H1 (cell line): Measurements from ENCODE around the gene KCNA10. TPM values are rescaled to one million over a fixed set of nuclear protein-coding genes. Genes with fewer than 3 reads are reported as not detected.

ENCODE experiments used
- BCL11A ChIP-seq, 2 experiments: IDR thresholded peaks; one replicate each; pipeline ENCODE4 v1.6.1; 2011; ENCODE audit warnings: low read depth in 2 of 2, low read length in 2 of 2, mild to moderate bottlenecking in 2 of 2
- JUN ChIP-seq: IDR thresholded peaks from 2 replicates; pipeline ENCODE4 v1.6.1; 2011; ENCODE audit warnings: low read depth, mild to moderate bottlenecking, improper control_type of control experiment, low read length
- JUND ChIP-seq: IDR thresholded peaks from 2 replicates; pipeline ENCODE4 v1.6.1; 2011; ENCODE audit warnings: mild to moderate bottlenecking, improper control_type of control experiment, low read length
- POLR2AphosphoS5 ChIP-seq: IDR thresholded peaks from 2 replicates; pipeline ENCODE4 v1.6.1; 2011; ENCODE audit warnings: low read depth, low read length
- RBBP5 ChIP-seq: IDR thresholded peaks from 2 replicates; pipeline ENCODE4 v1.7.1; 2012; ENCODE audit warnings: low read depth, mild to moderate bottlenecking, inconsistent platforms, low read length, moderate library complexity, borderline replicate concordance
- RFX5 ChIP-seq: IDR thresholded peaks from 2 replicates; pipeline ENCODE4 v1.6.1; 2011; ENCODE audit warnings: low read depth, low read length, improper control_type of control experiment, borderline replicate concordance
- TAF1 ChIP-seq: IDR thresholded peaks from 2 replicates; pipeline ENCODE4 v1.6.1; 2011; ENCODE audit warnings: mild to moderate bottlenecking, low read depth, low read length
- TBP ChIP-seq: IDR thresholded peaks from 2 replicates; pipeline ENCODE4 v1.6.1; 2011; ENCODE audit warnings: low read depth, low read length, improper control_type of control experiment
- ZNF274 ChIP-seq: IDR thresholded peaks from 2 replicates; pipeline ENCODE4 v1.7.0; 2012; ENCODE audit warnings: low read length, borderline replicate concordance; ENCODE audit errors: extremely low read depth
- polyA plus RNA-seq, 7 experiments: library from polyadenylated mRNA; depleted of rRNA in 3 of 7; stranded (reverse) in 5 of 7; unstranded in 2 of 7; fragments of >200 nt in 5 of 7; fragments of 200-250 nt in 2 of 7; gene quantifications; 1 replicate in 5 of 7; 2 replicates in 1 of 7; 4 replicates in 1 of 7; pipeline versions ENCODE4 v1.2.1 to v1.2.3, GENCODE V29; 2011 to 2013; ENCODE audit warnings: missing spikeins in 2 of 7, mixed read lengths in 2 of 7
- total RNA-seq: library from RNA; stranded (reverse); fragmentation: NEBNext Ultra II Directional; extraction: Animal tissue kit (Norgen Biotek cat#: 25700); gene quantifications from 2 replicates; pipeline ENCODE4 v1.2.1, GENCODE V29; 2021

The KCNA10 gene
- total and polyA plus RNA-seq, 2 of the 8 experiments (the other 6 are each of a cell fraction or from before 2014, with no cell fraction given): not detected

GRCh38 chr1:110481968-110482623 is 36.9 kb downstream of the KCNA10 start (continued):
- TF ChIP-seq JUN (no peak), TBP (no peak), RBBP5 (no peak), TAF1 (no peak), BCL11A (IDR thresholded peaks at IDR 0.05; ENCODE audit: low read depth in 2 of 2, low read length in 2 of 2) (no peak), POLR2AphosphoS5 (no peak), JUND (no peak), RFX5 (no peak), ZNF274 (no peak)
